ENCODE data around the gene LNX2.

The LNX2 gene

DNA sequence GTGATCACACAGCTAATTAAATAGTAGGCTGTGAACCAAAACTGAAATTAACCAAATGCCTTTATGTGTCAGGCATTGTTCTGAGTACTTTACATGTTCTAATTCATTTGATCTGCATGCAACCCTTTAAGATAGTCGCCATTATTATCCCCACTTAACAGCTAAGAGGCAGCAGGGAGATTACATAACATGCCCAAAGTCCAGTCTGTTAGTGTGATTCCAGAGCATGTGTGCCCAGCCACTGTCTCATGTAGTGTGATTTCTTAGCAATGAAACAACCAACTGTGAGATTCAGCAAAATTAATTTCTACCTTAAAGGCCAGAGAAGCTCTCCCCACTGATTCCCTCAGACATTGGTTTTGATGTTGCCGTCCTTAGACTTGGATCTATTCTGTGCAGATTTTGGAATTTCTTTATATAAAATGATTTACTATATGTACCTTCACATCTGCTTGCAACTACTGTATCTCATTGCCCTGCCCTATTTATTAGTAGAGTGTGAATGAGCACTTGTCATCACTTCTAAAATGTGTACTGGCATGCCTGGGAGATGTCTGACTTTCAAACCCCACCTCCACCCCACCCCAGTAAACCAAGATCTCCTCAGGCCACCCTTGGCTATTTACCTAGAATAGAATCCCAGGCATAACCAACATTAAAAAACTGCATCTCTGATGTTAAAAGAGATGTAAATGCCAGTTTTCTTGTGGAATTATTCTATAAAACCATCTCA is 42.6 kb upstream of the LNX2 start:
- in situ Hi-C loops (cut with MboI; ENCODE audit: low sequenced_read_pairs, unreplicated experiment) = no loop called here
- TF ChIP-seq, protein P1, sequence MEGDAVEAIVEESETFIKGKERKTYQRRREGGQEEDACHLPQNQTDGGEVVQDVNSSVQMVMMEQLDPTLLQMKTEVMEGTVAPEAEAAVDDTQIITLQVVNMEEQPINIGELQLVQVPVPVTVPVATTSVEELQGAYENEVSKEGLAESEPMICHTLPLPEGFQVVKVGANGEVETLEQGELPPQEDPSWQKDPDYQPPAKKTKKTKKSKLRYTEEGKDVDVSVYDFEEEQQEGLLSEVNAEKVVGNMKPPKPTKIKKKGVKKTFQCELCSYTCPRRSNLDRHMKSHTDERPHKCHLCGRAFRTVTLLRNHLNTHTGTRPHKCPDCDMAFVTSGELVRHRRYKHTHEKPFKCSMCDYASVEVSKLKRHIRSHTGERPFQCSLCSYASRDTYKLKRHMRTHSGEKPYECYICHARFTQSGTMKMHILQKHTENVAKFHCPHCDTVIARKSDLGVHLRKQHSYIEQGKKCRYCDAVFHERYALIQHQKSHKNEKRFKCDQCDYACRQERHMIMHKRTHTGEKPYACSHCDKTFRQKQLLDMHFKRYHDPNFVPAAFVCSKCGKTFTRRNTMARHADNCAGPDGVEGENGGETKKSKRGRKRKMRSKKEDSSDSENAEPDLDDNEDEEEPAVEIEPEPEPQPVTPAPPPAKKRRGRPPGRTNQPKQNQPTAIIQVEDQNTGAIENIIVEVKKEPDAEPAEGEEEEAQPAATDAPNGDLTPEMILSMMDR (IDR thresholded peaks at IDR 0.05; ENCODE audit: borderline replicate concordance, control extremely low read depth, extremely low read depth, insufficient read depth, missing control alignments) = no peak
- DNase-seq (ENCODE audit: low spot score) = no peak

DNA sequence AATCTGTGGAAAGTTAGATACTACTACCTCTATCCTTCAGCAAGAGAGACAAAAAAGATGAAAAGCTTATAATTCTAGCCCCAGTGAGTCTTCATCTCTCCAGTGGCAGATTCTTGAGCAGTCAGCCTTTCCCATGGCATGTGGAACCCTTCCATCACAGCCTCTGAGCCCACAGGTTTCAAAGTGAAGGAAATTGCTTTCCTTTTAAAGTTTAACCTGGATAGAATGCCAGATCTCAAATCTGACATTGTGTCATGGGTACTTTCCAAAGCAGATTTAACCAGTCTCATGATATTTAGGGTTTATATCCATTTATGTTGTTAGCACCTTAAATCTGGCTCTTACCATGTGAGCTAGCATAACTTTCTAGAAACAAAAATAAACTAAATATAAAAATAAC is 40.7 kb upstream of the LNX2 start:
- TF ChIP-seq, protein P1 (IDR thresholded peaks at IDR 0.05; ENCODE audit: borderline replicate concordance, control extremely low read depth, extremely low read depth, insufficient read depth, missing control alignments) = no peak
- in situ Hi-C loops (cut with MboI; ENCODE audit: low sequenced_read_pairs, unreplicated experiment) = no loop called here
- DNase-seq (ENCODE audit: low spot score) = no peak

DNA sequence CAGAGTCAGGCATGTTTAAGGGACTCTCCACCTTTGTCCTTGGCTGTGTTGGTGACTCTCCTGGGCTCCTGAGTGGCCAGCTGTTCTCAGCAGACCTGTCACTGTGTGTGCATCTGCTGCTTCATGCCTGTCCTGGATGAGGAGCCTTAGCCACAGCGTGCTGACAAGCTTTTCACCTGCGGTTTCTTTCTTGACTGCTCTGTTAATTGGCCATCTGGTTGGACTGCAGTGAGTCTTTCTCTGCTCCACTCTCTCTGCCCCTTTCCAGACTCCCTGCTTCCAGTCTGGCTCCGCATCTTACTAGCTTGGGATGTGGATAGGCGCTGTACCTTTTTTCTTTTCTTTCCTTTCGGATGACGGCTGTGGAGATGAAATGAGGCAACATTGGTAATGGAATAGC is 40.2 kb upstream of the LNX2 start:
- in situ Hi-C loops (cut with MboI; ENCODE audit: low sequenced_read_pairs, unreplicated experiment) = no loop called here
- no peak for DNase-seq (ENCODE audit: low spot score)
- TF ChIP-seq, protein P1 (IDR thresholded peaks at IDR 0.05; ENCODE audit: borderline replicate concordance, control extremely low read depth, extremely low read depth, insufficient read depth, missing control alignments) = no peak

DNA sequence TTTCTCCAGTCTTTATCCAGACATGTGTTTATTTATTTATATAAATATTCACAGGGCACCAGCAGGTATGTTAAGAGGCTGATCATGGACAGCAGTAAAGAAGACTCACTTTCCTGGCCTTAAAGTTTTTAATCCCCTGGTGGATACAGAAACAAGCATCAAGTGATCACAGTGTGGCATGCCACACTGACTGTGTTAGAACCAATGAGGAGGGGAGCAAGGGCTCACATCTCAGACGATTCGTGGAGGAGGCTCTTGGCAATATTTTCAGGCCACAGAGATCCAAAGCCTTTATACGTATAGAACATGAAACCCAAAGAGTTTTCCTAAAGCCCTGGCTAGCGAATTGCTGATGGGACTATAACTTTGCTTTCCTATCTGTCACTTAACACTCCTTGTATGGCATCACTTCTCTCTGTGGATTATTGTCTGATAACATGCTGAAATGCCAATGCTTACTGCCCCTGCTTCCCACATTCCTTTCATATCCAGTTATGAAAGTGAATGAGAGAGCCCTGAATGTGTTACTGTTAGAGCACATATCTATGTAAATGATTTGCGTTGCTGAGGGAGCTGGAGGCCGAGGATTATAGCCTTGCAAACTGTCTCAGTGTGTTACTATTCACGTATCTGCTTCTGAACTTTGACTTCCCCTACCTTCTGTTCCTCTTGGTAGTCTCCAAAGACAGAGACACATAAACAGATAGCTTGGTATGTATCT is 39.0 kb upstream of the LNX2 start:
- no peak for DNase-seq (ENCODE audit: low spot score)
- TF ChIP-seq, protein P1 (IDR thresholded peaks at IDR 0.05; ENCODE audit: borderline replicate concordance, control extremely low read depth, extremely low read depth, insufficient read depth, missing control alignments) = no peak
- in situ Hi-C loops (cut with MboI; ENCODE audit: low sequenced_read_pairs, unreplicated experiment) = no loop called here

DNA sequence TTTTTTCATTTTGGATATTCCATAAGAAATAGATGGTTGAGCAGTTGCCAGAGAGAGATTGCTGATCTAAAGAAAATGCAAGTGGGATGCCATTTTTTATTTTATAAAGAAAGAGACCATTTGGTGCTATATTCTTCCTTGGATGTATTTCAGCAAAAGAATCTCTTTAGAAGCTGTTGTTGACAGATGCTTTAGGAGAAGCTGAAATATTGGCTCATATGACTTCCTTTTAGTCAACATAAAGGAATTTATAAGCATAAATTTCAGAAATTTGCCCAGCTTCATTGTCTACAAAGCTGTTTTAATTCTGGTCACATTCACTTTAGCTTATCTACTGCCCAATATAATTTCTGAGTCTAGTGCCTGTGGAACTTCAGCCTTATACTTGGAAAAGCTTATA is 38.2 kb upstream of the LNX2 start:
- no peak for DNase-seq (ENCODE audit: low spot score)
- TF ChIP-seq, protein P1 (IDR thresholded peaks at IDR 0.05; ENCODE audit: borderline replicate concordance, control extremely low read depth, extremely low read depth, insufficient read depth, missing control alignments) = no peak
- in situ Hi-C loops (cut with MboI; ENCODE audit: low sequenced_read_pairs, unreplicated experiment) = no loop called here

DNA sequence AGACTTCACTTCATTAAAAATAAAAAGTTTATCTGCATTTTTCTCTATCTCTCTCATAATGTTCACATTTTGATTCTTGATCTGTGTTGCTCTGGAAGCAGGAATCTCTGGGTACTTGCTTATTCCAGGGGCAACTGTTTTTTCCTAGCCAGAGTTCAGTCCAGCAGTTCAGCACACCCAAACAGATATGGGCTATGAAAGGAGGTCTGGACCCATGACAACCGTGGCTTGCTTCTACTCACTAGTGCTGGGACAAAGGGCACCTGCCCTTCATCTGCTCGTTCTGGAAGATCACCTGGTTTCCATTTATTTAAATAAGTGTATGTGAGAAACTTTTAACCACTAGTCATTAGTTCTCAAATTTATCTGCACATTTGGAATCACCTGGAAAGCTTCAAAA is 37.4 kb upstream of the LNX2 start:
- in situ Hi-C loops (cut with MboI; ENCODE audit: low sequenced_read_pairs, unreplicated experiment) = no loop called here
- DNase-seq (ENCODE audit: low spot score) = no peak
- TF ChIP-seq, protein P1 (IDR thresholded peaks at IDR 0.05; ENCODE audit: borderline replicate concordance, control extremely low read depth, extremely low read depth, insufficient read depth, missing control alignments) = no peak
